K562 (cell line): ENCODE measurements around the gene ANO6. TPM values are rescaled to one million over a fixed set of nuclear protein-coding genes. Genes with fewer than 3 reads are reported as not detected.

Experiments used
- CBX3 ChIP-seq, 2 experiments: IDR thresholded peaks; 1 replicate in 1 of 2; 2 replicates in 1 of 2; pipeline ENCODE4 v1.6.1; 2012; ENCODE audit warnings: inconsistent platforms in 2 of 2, low read length in 2 of 2, borderline replicate concordance in 1 of 2, control low read depth in 1 of 2
- CREBBP ChIP-seq: IDR thresholded peaks from one replicate; pipeline ENCODE4 v1.6.1; 2012; ENCODE audit warnings: low read depth, mild to moderate bottlenecking, control low read depth, inconsistent platforms, low read length
- DDX20 ChIP-seq: fragments of 450-650 bp; IDR thresholded peaks from 2 replicates; pipeline ENCODE4 v1.6.1; 2016; ENCODE audit warnings: missing genetic modification characterization, low read depth, mild to moderate bottlenecking, missing compliant biosample characterization, moderate library complexity
- HEY1 ChIP-seq: fragments of 250-450 bp; sonication (Bioruptor Pico); IDR thresholded peaks from 2 replicates; pipeline ENCODE4 v1.5.0; 2020; ENCODE audit warnings: mild to moderate bottlenecking, moderate library complexity, borderline replicate concordance
- POLR2G ChIP-seq: fragments of 200-400 bp; formaldehyde crosslinking; IDR thresholded peaks from 2 replicates; pipeline ENCODE4 v1.6.1; 2017; ENCODE audit warnings: low read depth, mild to moderate bottlenecking, antibody characterized with exemption, low read length, moderate library complexity
- POLR3A ChIP-seq: IDR thresholded peaks from 2 replicates; pipeline ENCODE4 v1.6.1; 2011; ENCODE audit warnings: borderline replicate concordance, mild to moderate bottlenecking, moderate library complexity; ENCODE audit not compliant: insufficient read length, insufficient read depth; ENCODE audit errors: extremely low read depth
- TCF7 ChIP-seq: sonication (generic); IDR thresholded peaks from 2 replicates; pipeline ENCODE4 v1.6.1; 2016; ENCODE audit warnings: antibody characterized with exemption, borderline replicate concordance
- ZC3H11A ChIP-seq: IDR thresholded peaks from 2 replicates; pipeline ENCODE4 v1.6.1; 2012; ENCODE audit warnings: low read depth, low read length, improper control_type of control experiment
- ZNF12 ChIP-seq: sonication (generic); formaldehyde crosslinking; IDR thresholded peaks from 2 replicates; pipeline ENCODE4 v1.4.0; 2020; ENCODE audit warnings: mild to moderate bottlenecking, missing genetic modification reagents
- ZNF212 ChIP-seq: fragments of 450-650 bp; formaldehyde crosslinking; IDR thresholded peaks from 2 replicates; pipeline ENCODE4 v1.4.0; 2020; ENCODE audit warnings: mild to moderate bottlenecking
- ZNF217 ChIP-seq: sonication (generic); formaldehyde crosslinking; IDR thresholded peaks from 2 replicates; pipeline ENCODE4 v1.8.0; 2022; ENCODE audit warnings: mild to moderate bottlenecking, missing genetic modification reagents
- polyA plus RNA-seq, 8 experiments: library from polyadenylated mRNA; depleted of rRNA in 4 of 8; stranded (reverse) in 5 of 8; unstranded in 3 of 8; fragments of >200 nt; fragmentation: Nextera tagmentation in 2 of 8; fragmentation: Illumina TruSeq in 1 of 8; extraction: Ambion mirVana in 2 of 8; extraction: Trizol in 1 of 8; gene quantifications; 2 replicates each; pipeline versions ENCODE4 v1.2.1 to v1.2.3, GENCODE V29; 2011 to 2014; ENCODE audit warnings: inconsistent platforms in 1 of 8, missing spikeins in 1 of 8
- total RNA-seq, 7 experiments: library from RNA; depleted of rRNA in 6 of 7; stranded (reverse); fragments of >200 nt in 6 of 7; fragmentation: Illumina TruSeq in 2 of 7; extraction: Trizol in 2 of 7; gene quantifications; 2 replicates each; pipeline versions ENCODE4 v1.2.1 to v1.2.3, GENCODE V29; 2011 to 2021; ENCODE audit warnings: low replicate concordance in 1 of 7
- TF ChIP-seq, protein P1 (sequence below): fragments of 200-600 bp; sonication (generic); IDR thresholded peaks from one replicate; pipeline ENCODE4 v1.6.1; 2012; ENCODE audit warnings: mild to moderate bottlenecking, low read depth, low read length, inconsistent platforms
- TF ChIP-seq, protein P2 (sequence below): fragments of 250-450 bp; sonication (Bioruptor Pico); IDR thresholded peaks from 2 replicates; pipeline ENCODE4 v1.5.0; 2021
- TF ChIP-seq, protein P3 (sequence below): fragments of 200-800 bp; sonication (Bioruptor generic); IDR thresholded peaks from 2 replicates; pipeline ENCODE4 v1.6.1; 2017; ENCODE audit warnings: missing genetic modification characterization, missing compliant biosample characterization

Gene ANO6
- total and polyA plus RNA-seq, 9 of the 15 experiments (the other 6 are each of a cell fraction or from before 2014, with no cell fraction given) = 3.5 to 24.7 (median 20.3) TPM

DNA sequence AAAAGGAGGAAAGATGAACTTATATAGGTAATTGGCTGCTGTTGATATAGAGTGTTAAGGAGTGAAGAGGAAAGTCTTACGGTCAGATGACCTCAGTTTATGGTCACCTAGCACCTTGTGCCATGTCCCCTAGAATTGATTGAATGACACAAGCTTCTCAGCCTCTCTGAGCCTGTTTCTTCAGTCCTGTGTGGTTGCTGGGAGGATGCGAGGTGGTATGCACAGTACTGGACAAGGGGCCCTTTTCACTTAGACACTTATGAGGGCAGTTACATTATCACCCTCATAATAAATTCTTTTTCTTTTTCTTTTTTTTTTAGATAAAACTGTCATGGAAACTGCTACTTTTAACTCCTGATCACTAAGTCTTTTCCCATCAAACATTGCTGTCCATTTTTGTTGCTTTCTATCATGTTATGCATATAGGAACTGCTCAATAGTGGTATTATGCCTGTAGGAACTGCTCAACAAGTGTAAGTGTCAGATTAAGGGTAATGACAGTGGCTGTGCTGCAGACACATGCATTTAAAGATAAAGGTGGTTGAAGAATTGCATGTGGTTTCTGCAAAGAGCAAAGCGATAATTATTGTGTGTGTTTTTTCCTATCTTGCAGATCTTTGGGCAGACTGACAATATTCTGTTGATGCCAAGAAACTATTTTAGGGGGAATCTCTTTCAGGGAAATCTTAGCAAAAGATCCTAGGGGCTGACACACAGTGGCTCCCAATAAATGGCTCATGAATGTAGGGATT, 11.6 kb downstream of the ANO6 start (continued):
- TF ChIP-seq, protein P1, sequence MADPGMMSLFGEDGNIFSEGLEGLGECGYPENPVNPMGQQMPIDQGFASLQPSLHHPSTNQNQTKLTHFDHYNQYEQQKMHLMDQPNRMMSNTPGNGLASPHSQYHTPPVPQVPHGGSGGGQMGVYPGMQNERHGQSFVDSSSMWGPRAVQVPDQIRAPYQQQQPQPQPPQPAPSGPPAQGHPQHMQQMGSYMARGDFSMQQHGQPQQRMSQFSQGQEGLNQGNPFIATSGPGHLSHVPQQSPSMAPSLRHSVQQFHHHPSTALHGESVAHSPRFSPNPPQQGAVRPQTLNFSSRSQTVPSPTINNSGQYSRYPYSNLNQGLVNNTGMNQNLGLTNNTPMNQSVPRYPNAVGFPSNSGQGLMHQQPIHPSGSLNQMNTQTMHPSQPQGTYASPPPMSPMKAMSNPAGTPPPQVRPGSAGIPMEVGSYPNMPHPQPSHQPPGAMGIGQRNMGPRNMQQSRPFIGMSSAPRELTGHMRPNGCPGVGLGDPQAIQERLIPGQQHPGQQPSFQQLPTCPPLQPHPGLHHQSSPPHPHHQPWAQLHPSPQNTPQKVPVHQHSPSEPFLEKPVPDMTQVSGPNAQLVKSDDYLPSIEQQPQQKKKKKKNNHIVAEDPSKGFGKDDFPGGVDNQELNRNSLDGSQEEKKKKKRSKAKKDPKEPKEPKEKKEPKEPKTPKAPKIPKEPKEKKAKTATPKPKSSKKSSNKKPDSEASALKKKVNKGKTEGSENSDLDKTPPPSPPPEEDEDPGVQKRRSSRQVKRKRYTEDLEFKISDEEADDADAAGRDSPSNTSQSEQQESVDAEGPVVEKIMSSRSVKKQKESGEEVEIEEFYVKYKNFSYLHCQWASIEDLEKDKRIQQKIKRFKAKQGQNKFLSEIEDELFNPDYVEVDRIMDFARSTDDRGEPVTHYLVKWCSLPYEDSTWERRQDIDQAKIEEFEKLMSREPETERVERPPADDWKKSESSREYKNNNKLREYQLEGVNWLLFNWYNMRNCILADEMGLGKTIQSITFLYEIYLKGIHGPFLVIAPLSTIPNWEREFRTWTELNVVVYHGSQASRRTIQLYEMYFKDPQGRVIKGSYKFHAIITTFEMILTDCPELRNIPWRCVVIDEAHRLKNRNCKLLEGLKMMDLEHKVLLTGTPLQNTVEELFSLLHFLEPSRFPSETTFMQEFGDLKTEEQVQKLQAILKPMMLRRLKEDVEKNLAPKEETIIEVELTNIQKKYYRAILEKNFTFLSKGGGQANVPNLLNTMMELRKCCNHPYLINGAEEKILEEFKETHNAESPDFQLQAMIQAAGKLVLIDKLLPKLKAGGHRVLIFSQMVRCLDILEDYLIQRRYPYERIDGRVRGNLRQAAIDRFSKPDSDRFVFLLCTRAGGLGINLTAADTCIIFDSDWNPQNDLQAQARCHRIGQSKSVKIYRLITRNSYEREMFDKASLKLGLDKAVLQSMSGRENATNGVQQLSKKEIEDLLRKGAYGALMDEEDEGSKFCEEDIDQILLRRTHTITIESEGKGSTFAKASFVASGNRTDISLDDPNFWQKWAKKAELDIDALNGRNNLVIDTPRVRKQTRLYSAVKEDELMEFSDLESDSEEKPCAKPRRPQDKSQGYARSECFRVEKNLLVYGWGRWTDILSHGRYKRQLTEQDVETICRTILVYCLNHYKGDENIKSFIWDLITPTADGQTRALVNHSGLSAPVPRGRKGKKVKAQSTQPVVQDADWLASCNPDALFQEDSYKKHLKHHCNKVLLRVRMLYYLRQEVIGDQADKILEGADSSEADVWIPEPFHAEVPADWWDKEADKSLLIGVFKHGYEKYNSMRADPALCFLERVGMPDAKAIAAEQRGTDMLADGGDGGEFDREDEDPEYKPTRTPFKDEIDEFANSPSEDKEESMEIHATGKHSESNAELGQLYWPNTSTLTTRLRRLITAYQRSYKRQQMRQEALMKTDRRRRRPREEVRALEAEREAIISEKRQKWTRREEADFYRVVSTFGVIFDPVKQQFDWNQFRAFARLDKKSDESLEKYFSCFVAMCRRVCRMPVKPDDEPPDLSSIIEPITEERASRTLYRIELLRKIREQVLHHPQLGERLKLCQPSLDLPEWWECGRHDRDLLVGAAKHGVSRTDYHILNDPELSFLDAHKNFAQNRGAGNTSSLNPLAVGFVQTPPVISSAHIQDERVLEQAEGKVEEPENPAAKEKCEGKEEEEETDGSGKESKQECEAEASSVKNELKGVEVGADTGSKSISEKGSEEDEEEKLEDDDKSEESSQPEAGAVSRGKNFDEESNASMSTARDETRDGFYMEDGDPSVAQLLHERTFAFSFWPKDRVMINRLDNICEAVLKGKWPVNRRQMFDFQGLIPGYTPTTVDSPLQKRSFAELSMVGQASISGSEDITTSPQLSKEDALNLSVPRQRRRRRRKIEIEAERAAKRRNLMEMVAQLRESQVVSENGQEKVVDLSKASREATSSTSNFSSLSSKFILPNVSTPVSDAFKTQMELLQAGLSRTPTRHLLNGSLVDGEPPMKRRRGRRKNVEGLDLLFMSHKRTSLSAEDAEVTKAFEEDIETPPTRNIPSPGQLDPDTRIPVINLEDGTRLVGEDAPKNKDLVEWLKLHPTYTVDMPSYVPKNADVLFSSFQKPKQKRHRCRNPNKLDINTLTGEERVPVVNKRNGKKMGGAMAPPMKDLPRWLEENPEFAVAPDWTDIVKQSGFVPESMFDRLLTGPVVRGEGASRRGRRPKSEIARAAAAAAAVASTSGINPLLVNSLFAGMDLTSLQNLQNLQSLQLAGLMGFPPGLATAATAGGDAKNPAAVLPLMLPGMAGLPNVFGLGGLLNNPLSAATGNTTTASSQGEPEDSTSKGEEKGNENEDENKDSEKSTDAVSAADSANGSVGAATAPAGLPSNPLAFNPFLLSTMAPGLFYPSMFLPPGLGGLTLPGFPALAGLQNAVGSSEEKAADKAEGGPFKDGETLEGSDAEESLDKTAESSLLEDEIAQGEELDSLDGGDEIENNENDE = no peak
- TF ChIP-seq TCF7 = no peak
- TF ChIP-seq ZNF12 (CRISPR knock-in tag) = no peak
- TF ChIP-seq, protein P2, sequence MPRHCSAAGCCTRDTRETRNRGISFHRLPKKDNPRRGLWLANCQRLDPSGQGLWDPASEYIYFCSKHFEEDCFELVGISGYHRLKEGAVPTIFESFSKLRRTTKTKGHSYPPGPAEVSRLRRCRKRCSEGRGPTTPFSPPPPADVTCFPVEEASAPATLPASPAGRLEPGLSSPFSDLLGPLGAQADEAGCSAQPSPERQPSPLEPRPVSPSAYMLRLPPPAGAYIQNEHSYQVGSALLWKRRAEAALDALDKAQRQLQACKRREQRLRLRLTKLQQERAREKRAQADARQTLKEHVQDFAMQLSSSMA = no peak
- TF ChIP-seq POLR3A = no peak
- no peak for TF ChIP-seq HEY1
- no peak for TF ChIP-seq CBX3 (IDR thresholded peaks at IDR 0.05; ENCODE audit: borderline replicate concordance in 1 of 2, low read length in 2 of 2)
- TF ChIP-seq CREBBP = no peak
- no peak for TF ChIP-seq ZNF212 (CRISPR knock-in tag)
- TF ChIP-seq POLR2G = no peak
- TF ChIP-seq ZNF217 (CRISPR knock-in tag) = no peak
- TF ChIP-seq, protein P3, sequence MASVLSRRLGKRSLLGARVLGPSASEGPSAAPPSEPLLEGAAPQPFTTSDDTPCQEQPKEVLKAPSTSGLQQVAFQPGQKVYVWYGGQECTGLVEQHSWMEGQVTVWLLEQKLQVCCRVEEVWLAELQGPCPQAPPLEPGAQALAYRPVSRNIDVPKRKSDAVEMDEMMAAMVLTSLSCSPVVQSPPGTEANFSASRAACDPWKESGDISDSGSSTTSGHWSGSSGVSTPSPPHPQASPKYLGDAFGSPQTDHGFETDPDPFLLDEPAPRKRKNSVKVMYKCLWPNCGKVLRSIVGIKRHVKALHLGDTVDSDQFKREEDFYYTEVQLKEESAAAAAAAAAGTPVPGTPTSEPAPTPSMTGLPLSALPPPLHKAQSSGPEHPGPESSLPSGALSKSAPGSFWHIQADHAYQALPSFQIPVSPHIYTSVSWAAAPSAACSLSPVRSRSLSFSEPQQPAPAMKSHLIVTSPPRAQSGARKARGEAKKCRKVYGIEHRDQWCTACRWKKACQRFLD (CRISPR knock-in tag) = no peak
- TF ChIP-seq ZC3H11A = no peak
- TF ChIP-seq DDX20 (tag) = no peak
